Stimulated activated CD8-positive, alpha-beta memory T cell treated with anti-CD3 and anti-CD28 coated beads, Interleukin-15, amount 100 ng/mL, for 48 hours (primary cell): Measurements from ENCODE around the gene CD163L1.
"Not testable (repeated sequence)": the region's sequence is repeated elsewhere in the genome, so short reads cannot be mapped to it uniquely, and the experiment has no call there.

ENCODE experiments used
- DNase-seq, 2 donors: peaks; one replicate each; pipeline ENCODE4 v3.0.0-alpha.2; 2020; ENCODE audit warnings: low read depth in 2 of 2

Gene CD163L1

DNA sequence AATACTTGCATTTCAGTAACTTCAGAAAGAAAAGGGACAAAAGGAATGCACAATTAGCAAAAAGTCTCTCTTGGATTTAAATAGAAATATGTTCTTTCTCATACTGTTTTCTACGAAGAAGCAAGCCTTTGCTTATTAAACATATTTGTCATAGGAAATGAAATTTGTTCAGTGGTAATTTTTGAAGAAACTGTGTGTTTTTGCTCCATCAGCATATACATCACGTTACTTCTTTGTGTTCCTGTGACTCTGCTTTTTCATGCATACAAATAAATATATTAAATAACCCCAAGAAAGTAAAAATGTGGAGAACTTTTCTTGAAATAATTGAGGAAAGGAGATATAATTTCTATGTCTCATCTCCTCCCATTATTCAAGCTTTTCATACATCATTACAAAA is 39.7 kb downstream of the CD163L1 start:
- no peak for DNase-seq

DNA sequence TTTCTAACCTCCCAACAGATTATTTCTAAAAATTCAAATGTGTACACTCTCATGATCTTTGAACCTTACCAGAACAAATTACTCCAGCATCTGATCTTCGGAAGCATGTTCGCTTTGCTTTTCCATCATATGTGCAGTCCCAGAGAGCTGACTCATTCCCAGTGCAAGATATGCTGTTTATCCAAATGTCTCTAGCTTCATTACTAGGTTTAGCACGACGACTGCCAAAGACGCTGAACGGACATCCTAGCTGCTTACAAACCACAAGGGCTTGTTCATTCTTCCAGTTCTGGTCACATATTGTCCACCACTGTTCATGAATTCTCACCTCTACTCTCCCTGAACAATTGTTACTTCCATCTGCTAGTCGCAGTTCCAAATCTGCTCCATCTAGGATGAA is 40.5 kb downstream of the CD163L1 start:
- no peak for DNase-seq

DNA sequence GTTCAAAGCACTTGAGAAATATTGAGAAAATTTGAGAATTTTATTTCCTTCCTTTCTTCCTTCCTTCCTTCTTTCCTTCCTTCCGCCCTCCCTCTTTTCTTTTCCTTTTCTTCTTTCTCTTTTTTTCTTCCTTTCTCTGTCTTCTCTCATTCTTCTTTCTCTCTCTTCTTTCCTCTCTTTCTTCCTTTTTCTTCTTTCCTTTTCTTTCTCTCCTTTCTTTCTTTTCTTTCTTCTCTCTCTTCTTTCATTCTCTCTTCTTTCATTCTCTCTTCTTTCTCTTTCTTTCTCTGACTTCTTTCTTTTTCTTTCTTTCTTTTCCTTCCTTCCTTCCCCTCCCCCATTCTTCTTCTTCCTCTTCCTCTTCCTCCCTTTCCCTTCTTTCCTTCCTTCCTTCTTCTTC is 44.9 kb downstream of the CD163L1 start:
- DNase-seq: no peak

DNA sequence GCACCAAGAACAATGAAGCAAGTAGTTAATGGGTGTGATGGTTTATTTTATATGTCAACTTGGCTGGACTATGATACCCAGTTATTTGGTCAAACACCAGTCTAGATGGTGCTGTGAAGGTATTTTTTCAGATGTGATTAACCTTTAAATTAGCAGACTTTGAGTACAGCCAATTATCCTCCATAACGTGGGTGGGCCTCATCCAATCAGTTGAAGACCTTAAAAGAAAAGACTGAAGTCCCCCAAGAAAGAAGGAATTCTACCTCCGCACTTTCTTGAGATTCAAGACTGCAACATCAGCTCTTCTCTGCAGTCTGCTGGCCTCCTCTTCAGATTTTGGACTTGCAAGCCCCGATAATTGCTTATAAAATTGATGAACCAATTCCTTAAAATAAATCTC is 47.5 kb downstream of the CD163L1 start:
- DNase-seq: no peak

DNA sequence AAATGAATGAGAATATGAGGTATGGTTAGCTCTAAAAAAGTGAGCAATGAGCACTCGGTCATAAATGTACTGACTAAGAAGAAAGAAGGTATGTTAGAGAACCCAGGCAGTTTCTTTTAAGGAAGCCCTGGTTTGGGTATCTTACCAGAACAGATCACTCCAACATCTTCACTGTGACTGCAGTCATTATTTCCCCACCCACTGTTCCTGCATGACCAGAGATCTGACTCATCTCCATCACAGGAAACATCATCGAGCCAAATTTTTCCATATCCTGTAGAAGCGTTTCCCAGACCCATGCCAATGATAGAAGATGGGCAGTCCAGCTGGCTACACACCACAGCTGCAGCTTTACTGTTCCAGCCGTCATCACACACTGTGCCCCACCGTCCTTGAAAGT is 48.0 kb downstream of the CD163L1 start:
- DNase-seq: no peak

DNA sequence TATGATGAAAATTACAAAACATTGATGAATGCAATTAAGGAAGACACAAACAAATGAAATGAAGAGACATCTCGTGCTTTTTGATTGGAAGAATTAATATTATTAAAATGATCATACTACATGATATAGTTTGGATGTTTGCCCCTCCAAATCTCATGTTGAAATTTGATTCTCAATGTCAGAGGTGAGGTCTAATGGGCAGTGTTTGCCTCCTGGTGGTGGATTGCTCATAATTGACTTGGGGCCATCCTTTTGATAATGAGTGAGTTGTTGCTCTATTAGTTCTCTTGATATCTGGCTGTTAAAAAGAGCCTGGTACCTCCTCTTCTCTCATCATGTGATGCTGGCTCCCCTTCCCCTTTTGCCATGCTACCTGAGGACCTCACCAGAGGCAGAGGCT is 56.7 kb downstream of the CD163L1 start:
- DNase-seq: no peak

DNA sequence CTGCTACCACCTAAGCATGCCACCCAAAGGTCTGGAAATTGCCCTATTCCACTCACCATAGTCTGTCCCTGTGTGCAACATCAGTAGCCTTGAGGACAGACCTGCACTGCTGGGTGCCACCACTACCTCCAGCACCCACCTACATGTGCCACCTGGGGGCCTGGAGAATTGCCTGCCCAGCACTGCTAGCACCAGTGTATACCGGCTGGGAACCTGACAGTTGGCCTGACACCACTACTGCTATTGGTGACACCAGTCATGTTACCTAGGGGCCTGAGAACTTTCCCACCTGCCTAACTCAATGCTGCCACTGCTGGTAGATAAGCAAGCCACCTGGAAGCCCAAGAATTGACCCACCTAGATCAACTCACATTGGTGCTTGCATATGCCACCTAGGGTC is 60.8 kb downstream of the CD163L1 start:
- DNase-seq: no peak

DNA sequence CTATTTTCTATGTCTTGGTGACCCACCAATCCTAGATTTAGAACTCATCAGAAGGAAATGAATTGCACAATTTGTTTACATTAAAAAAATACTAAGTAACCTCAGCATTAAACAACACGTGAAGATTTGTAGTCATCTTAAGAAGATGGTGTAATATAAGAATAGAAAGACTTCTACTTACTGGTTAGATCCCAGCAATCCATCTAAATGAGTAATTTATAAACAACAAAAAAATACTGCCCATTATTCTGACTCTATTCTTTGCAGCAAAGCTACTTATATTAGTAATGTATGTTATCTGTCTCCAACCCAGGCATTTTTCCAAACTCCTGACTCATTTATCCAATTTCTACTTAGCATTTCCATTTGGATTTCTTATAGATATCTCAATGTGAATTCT is 67.8 kb downstream of the CD163L1 start:
- no peak for DNase-seq

DNA sequence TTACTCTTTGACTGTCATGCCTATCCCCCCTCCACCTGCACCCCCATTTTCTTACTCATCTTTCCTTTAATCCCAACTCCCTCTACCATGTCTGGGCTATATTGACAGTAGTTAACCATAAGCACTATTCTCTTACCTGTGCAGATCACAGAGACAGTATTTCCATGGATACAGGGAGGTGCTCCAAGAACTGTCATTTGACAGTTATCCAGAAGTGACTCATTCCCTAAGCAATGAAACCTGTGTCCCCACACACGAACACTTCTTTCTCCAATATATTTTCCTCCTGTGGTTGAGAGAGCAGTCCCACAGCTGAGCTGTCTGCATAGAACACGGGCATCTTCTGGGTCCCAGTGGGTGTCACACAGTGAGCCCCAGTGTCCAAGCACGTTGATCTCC is 68.8 kb downstream of the CD163L1 start:
- no peak for DNase-seq

DNA sequence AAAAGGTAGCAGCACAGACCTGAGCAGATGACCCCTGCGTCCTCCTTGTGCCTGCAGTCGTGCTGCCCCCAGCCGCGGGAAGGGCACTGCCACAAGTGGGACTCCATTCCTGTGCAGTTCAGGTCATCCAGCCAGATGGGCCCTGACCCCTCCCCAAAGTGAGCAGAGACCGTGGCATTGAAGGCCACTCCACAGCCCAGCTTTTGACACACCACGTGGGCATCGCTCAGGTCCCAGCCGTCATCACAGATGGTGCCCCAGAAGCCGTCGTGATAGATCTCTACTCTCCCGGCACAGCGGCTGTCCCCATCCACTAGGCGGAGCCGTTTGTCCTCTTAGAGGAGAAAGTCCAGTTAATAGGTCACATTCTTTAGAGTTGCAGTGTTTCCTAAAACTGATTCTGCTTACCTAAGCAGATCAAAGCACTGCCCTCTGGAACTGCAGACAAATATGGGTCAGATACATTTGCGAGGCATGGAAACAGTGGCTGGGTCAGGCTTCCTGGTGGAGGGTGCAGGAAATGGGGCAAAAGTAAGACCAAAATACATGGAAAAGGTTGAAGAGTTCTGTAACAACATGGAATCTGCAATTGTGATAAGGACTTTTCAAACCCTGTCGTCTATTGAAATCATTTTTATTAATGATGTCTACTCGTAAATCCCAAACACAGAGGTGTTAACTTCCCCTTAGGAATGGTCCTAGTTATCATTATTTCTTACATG is 69.4 kb downstream of the CD163L1 start:
- peak in 1 of 2 donors; percentile 5 for DNase-seq

DNA sequence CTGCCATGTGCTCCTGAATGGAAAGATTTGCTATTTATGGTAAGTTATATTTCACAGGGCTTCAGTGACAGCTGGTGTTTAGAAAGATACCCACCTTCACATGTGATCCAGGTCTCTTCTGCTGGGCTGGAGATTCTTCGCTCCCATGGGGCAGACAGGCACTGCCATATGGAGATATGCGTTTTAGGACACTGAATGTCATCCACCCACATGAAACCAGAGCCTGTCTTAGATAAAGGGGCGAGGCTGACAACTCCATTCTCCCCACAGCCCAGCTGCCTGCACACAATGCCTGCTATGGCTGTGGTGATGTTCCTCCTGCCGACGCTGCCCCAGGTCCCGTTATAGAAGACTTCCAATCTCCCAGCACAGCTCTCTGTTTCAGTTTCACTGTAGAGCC is 70.7 kb downstream of the CD163L1 start:
- DNase-seq: no peak

DNA sequence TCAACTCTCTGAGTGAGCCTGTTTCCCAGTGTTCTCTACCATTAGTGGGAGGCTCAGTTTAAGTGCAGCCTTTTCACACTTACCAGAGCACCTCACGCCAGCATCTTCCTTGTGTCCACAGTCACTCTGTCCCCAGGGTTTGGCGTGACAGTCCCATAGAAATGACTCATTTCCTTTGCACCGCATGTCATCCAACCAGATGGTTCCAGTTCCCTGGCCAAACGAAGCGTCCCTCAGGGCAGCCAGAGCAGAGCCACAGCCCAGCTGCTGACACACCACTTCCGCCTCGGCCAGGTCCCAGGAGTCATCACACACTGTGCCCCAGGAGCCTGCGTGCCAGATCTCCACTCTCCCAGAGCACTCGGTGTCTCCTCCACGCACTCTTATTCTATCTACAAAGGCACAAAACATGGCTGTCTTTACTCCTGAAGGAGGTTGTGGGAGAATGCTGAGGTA is 74.7 kb downstream of the CD163L1 start:
- no peak for DNase-seq

DNA sequence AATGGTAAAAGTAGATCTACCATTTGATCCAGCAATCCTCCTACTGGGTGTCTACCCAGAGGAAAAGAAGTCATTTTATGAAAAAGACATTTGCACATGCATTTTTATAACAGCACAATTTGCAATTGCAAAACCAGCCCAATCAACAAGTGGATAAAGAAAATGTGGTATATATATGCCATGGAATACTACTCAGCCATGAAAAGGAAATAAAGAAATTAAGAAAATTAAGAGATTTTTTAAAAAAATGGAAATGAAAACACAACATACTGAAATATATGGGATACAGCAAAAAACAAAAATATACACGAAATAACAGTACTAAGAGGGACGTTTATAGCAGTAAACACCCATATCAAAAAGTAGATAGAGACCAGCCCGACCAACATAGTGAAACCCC is 81.2 kb downstream of the CD163L1 start:
- no peak for DNase-seq

DNA sequence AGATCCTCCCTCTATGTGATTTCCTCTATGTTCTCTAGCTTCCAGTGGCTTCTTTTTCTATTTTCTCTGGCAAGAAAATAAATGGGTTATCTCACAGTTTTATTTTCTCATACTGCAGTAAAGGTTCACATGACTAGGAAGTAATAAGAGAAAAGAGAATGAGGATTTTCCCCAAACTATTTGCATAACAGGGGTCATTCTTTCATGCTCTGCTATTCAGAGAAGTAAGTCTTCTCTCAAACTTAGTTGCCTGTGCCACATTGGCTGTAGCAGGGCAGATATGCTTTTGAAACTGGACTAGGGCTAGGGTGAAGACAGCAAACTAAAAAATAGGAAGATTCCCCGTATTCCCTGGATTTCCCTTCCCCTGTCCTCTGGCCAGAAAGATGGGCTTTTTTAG is 82.7 kb downstream of the CD163L1 start:
- no peak for DNase-seq

DNA sequence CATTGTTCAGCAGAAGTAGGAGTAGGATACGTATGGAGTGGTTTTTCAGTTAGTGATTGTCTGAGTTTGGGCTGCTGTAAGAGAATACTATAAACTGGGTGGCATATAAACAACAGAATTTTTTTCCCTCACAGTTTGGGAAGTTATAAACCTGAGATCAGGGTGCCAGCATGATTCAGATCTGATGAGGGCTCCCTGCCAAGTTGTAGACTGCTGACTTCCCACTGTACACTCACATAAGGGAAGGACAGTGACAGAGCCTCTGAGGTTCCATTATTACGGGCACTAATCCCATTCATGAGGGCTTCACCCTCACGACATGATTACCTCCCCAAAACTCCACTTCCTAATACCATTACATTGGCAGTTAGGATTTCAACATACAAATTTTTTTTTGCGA is 89.4 kb downstream of the CD163L1 start:
- no peak for DNase-seq

DNA sequence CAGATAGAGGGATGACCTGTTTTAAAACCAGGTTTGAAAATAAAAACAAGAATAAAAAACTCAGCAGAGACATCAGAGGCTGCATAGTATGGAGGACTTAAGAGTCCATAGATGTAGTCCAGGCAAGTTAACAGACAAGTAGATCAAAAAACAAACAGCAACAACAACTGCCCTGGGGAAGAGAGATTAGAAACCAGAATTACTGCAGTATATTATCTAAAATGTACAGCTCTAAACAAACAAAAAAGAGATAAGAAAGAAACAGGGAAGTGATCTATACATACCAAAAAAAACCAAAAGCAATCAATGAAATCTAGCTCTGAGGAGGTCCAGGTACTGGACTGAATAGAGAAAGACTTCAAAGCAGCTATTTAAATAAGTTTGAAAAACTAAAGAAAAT is 91.3 kb downstream of the CD163L1 start:
- DNase-seq: no peak

DNA sequence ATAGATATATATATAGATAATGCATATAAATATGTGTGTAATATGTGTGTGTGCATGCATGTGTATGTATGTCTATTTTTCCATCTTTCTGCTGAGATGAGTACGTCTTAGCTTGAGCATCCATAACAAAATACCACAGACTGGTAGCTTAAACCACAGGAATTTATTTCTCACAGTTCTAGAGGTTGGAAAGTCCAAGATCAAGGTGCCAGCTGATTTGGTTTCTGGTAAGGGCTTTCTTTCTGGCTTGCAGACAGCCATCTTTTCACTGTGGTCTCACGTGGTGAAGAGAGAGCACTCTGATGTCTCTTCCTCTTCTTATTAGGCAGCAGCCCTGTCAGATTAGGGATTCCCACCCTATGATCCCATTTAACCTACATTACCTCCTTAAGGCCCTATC is 92.8 kb downstream of the CD163L1 start:
- DNase-seq: no peak

DNA sequence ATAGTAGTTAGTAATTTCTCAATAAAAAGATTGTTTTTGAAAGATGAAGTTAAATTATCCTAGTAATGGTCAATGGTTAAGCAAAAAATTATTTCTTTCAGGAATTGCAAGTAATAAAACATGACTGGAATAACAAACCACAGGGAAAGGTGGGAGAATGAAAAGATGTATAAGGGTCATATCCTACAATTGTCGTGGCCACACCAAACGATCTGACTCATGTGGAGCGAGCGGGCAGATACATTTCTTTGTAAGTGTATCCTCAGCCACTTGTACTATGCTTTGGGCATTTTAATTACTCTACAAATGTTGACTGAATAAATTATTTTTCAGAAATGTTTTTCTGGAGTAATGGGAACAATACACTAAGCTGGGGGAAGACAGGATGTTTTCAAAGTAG is 94.5 kb downstream of the CD163L1 start:
- DNase-seq: no peak

DNA sequence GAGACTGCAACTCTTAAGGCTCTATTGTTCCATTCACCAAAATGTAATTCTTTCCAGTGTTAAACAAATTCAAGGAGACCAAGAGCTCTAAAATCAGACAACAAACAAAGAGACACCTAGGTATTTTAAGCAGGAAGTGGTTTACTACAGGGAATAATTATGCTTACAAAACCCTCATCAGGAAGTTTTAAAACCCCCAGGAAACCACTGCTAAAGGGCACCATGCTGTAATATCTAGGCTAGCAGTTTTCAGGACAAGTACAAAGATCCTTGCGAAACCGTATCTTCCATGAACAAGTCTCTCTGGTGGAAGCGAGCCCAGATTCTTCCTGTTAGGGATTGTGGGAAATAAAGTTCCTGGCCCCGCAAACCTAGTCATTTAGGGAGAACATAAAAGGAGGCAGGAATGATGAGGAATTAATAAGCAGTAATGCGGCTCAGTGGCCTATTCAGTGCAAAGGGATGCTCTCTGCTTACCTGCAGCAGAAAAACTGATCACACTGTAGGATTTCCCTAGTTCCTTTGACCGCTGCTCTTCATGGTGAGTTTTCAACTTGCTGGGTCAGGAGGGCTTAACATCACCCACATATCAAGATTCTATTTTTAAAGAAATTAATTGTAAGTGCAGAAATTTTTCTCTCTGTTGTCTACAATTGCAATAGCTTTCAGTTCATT is 97.3 kb downstream of the CD163L1 start:
- DNase-seq: no peak

DNA sequence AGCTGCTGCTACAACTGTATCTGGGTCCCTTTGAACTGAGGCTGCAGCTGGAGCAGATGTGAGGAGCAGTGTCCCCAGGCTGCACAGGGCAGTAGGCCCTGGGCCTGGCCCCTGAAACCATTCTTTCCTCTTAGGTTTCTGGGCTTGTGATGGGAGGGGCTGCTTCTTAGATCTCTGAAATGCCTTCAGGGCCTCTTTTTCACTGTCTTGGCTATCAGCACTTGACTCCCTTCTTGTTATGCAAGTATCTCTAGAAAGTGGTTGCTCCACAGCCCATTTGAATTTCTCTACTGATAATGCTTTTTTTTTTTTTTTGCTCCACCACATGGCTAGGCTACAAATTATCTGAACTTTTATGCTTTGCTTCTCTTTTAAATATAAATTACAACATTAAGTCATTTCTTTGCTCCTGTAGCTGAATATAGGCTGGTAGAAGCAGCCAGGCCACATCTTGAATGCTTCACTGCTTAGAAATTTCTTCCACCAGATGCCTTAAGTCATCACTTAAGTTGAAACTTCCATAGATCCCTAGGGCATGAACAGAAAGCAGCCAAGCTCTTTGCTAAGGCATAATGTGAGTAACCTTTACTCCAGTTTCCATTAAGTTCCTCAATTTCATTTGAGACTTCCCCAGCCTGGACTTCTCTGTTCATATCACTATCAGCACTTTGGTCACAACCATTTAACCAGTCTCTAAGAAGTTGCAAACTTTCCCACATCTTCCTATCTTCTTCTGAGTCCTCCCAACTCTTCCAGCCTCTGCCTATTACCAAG is 98.9 kb downstream of the CD163L1 start:
- DNase-seq: no peak

DNA sequence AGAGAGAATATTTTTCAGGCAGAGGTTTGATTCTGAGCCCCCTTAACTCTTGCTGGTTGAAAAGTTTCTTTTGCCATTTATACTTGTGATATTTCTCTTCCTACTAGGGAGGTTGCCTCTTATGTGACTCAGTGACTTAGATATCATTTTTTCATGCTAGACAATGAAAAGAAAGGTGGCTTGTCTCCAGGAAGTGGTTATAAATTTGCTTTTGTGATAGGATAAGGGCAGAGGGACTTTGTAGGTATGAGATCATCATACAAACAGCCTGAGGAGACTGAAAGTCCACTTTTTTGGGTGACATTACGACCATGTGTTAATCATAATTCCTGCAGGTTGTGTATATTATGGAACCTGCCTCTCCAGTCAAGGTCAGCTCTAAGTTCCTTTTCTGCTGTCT is 104.3 kb downstream of the CD163L1 start:
- no peak for DNase-seq

DNA sequence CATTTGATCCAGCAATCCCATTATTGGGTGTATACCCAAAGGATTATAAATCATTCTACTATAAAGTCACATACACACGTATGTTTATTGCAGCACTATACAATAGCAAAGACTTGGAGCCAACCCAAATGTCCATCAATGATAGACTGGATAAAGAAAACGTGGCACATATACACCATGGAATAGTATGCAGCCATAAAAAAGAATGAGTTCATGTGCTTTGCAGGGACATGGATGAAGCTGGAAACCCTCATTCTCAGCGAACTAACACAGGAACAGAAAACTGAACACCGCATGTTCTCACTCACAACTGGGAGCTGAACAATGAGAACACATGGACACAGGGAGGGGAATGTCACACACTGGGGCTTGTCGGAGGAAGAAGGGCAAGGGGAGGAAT is 106.2 kb downstream of the CD163L1 start:
- not testable (repeated sequence) for DNase-seq

DNA sequence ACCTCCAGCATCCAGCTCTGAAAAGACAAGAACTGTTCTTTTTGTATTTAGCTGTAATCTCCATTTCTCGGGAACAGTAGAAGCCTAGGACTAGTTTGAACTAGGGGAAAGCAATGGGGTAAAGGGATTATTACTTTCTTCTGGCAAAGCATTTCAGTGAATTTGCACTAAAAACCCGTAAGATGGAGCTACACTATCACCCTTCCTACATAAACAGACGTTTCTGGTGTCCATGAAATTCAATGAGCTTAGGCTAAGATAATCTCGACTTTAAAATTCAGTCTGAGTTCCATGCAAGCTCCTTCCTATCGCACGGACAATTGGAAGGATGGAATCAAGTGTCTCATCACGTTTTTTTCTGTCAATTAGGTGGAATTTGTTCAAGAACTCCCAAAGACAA is 116.0 kb downstream of the CD163L1 start:
- no peak for DNase-seq
